Neutrophil (primary cell): ENCODE data around the gene COL18A1.
"Not testable (repeated sequence)": the region's sequence is repeated elsewhere in the genome, so short reads cannot be mapped to it uniquely, and the experiment has no call there.

Experiments used
- H3K27ac ChIP-seq: fragments of 200-600 bp; sonication (generic); 2 replicates; pipeline ENCODE4 v1.5.1; 2016; ENCODE audit warnings: mild to moderate bottlenecking, moderate library complexity
- H3K27me3 ChIP-seq: fragments of 200-600 bp; sonication (generic); 2 replicates; pipeline ENCODE4 v1.6.0; 2016; ENCODE audit warnings: mild to moderate bottlenecking
- H3K36me3 ChIP-seq: fragments of 200-600 bp; sonication (generic); 2 replicates; pipeline ENCODE4 v1.5.1; 2017
- H3K4me1 ChIP-seq, 2 experiments: fragments of 200-600 bp in 1 of 2; sonication (generic) in 1 of 2; 1 replicate in 1 of 2; 2 replicates in 1 of 2; pipeline versions ENCODE4 v1.5.1 to v1.6.1; 2013 to 2016; ENCODE audit warnings: low read depth in 1 of 2, low read length in 1 of 2, mild to moderate bottlenecking in 1 of 2, moderate library complexity in 1 of 2; ENCODE audit not compliant: control insufficient read depth in 1 of 2, insufficient read depth in 1 of 2
- H3K4me3 ChIP-seq, 2 experiments: fragments of 200-600 bp in 1 of 2; sonication (generic) in 1 of 2; 1 replicate in 1 of 2; 2 replicates in 1 of 2; pipeline ENCODE4 v1.5.1; 2013 to 2016; ENCODE audit warnings: low read depth in 1 of 2, low read length in 1 of 2, mild to moderate bottlenecking in 1 of 2, moderate library complexity in 1 of 2
- H3K9me3 ChIP-seq: fragments of 200-600 bp; sonication (generic); 2 replicates; pipeline ENCODE4 v1.5.1; 2016
- TF ChIP-seq, protein P1 (sequence below): fragments of 200-600 bp; sonication (generic); IDR thresholded peaks from 2 replicates; pipeline ENCODE4 v1.5.1; 2016; ENCODE audit warnings: antibody characterized with exemption

The COL18A1 gene

GRCh38 chr21:45436351-45437065 lies 31.5 kb downstream of the COL18A1 start:
- H3K4me1 ChIP-seq = peaks cover 11 to 15% of the 10 kb centered on the region in 2 experiments
- no peak overlapping the region for H3K4me3 ChIP-seq
- no peak overlapping the region for H3K27ac ChIP-seq
- TF ChIP-seq, protein P1, sequence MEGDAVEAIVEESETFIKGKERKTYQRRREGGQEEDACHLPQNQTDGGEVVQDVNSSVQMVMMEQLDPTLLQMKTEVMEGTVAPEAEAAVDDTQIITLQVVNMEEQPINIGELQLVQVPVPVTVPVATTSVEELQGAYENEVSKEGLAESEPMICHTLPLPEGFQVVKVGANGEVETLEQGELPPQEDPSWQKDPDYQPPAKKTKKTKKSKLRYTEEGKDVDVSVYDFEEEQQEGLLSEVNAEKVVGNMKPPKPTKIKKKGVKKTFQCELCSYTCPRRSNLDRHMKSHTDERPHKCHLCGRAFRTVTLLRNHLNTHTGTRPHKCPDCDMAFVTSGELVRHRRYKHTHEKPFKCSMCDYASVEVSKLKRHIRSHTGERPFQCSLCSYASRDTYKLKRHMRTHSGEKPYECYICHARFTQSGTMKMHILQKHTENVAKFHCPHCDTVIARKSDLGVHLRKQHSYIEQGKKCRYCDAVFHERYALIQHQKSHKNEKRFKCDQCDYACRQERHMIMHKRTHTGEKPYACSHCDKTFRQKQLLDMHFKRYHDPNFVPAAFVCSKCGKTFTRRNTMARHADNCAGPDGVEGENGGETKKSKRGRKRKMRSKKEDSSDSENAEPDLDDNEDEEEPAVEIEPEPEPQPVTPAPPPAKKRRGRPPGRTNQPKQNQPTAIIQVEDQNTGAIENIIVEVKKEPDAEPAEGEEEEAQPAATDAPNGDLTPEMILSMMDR = no peak
- H3K36me3 ChIP-seq = no peaks in the 10 kb centered on the region
- H3K9me3 ChIP-seq = no peaks in the 10 kb centered on the region
- peaks cover 21% of the 10 kb centered on the region for H3K27me3 ChIP-seq

DNA sequence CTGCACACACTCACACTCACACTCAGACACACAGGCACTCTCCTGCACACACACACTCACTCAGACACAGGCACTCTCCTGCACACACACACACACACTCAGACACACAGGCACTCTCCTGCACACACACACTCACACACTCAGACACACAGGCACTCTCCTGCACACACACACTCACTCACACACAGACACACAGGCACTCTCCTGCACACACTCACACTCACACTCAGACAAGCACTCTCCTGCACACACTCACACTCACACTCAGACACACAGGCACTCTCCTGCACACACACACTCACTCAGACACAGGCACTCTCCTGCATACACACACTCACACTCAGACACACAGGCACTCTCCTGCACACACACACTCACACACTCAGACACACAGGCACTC lies 32.9 kb downstream of the COL18A1 start:
- H3K36me3 ChIP-seq = not testable (repeated sequence)
- peaks cover 11 to 15% of the 10 kb centered on the region in 2 experiments for H3K4me1 ChIP-seq

DNA sequence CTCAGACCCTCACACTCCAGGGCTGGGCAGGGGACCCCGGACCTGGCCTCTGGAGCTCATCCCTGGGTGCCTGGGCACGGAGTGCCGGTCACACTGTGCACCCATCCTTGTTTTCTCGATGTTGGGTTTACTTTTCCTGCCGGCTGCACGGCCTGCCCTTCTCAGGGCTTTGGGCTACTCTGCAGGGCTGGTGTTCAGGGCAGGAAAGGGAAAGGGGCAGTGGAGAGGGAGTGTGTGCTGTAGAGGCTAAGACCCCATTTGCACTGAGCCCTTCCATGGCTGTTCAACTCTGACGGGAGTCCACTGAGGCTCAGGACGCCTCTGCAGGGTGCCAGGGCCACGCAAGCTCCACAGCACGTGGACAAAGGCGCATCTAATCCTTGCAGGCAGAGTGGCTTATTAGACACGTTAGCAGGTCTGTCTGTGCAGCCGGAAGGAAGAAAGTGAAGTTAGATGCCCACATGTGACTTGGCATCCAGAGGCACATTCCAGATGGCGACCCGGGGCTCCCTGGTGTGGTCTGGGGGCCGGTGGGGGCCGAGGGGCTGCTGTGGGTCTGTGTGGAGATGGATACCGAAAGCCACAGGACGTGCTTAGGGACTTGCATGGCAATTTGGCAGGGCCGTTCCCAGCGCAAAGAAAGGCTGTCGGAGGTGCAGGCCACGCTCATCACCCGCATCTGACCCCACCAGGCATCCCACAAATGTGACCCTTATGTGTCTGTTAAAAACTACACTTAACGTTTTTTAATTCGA lies 33.6 kb downstream of the COL18A1 start:
- Histone ChIP-seq H3K36me3 (no peaks in the 10 kb centered on the region), H3K9me3 (no peaks in the 10 kb centered on the region), H3K4me3 (peak overlapping the region; percentile 57 to 58), H3K27ac (peak overlapping the region; percentile 76), H3K27me3 (peaks cover 21% of the 10 kb centered on the region), H3K4me1 (peaks cover 11 to 15% of the 10 kb centered on the region in 2 experiments)
- TF ChIP-seq, protein P1 = no peak

More for the DNA sequence above, 32.9 kb downstream of the COL18A1 start:
- H3K4me3 ChIP-seq, H3K9me3 ChIP-seq, H3K27ac ChIP-seq: not testable (repeated sequence)
- peaks cover 21% of the 10 kb centered on the region for H3K27me3 ChIP-seq

DNA sequence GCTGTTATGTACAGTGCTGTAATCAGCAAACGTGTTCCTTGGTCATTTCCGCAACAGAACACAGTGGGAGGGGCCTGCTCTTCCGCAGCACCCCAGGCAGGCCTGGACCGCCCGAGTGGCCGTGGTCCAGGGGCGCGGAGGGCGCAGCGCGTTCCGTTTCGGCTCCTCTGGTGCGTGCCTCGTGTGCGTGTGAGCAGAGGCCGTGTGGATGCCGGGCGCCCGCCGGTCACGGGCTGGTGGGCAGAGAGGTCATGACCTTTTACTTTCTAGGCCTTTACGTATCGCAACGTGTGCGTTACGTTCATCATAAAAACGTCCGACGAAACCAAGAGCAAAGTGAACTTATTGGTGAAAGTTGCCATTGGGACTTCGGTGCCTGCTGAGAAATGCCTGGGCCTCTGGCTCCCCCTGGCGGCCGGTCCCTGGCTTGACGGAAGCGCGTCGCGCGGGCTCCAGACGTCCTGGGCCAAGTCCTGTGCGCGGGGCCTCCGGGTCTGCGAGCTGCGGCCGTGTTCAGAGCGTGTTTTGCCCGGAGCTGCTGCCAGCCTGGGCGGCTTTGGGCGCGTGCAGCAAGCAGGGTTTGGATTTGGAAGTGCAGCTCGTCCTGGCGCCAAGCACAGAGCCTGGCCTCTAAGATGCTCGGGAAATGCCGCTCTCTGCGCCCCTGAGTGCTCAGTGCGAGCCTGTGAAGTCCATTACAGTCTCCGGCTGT lies 34.4 kb downstream of the COL18A1 start:
- TF ChIP-seq, protein P1 = peak; percentile 91
- Histone ChIP-seq H3K9me3 (no peaks in the 10 kb centered on the region), H3K27me3 (peaks cover 21% of the 10 kb centered on the region), H3K4me1 (peaks cover 11 to 15% of the 10 kb centered on the region in 2 experiments), H3K4me3 (peak overlapping the region; percentile 57 to 58), H3K27ac (peak overlapping the region; percentile 76), H3K36me3 (no peaks in the 10 kb centered on the region)

GRCh38 chr21:45439901-45440461 lies 35.0 kb downstream of the COL18A1 start:
- TF ChIP-seq, protein P1 = no peak
- peaks cover 11 to 15% of the 10 kb centered on the region in 2 experiments for H3K4me1 ChIP-seq
- H3K27me3 ChIP-seq = peaks cover 21% of the 10 kb centered on the region
- no peaks in the 10 kb centered on the region for H3K36me3 ChIP-seq
- no peak overlapping the region for H3K27ac ChIP-seq
- no peaks in the 10 kb centered on the region for H3K9me3 ChIP-seq
- H3K4me3 ChIP-seq = no peak overlapping the region
